GM21447 (cell line): ENCODE data around the gene EXOSC3.

Source experiments
- ATAC-seq: cut with Tn5 transposase; IDR thresholded peaks from one replicate; pipeline ENCODE4 v1.9.1; 2021; ENCODE audit not compliant: unreplicated experiment

EXOSC3 gene

DNA sequence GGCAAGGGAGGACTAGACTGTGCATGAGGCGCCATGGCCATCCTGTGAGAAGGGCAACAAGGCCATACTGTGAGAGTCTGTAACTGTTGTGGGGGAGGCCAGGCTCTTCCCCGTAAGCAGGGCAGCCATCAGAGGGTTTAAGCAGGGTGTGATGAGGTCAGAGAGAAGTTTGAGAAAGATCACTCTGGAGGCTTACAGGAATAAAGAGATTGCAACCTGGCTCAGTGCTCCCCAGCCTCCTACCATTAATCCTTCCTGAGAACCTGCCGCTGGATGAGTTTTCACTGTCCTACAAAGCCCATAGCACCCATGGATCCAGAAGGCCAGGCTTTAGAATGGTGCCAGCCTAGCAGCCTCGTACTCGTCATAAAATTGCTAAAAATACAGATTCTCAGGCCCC lies 45.6 kb downstream of the EXOSC3 start:
- no peak for ATAC-seq

GRCh38 chr9:37732952-37733351 lies 51.9 kb downstream of the EXOSC3 start:
- no peak for ATAC-seq

GRCh38 chr9:37732086-37732741 lies 52.6 kb downstream of the EXOSC3 start:
- ATAC-seq = no peak

DNA sequence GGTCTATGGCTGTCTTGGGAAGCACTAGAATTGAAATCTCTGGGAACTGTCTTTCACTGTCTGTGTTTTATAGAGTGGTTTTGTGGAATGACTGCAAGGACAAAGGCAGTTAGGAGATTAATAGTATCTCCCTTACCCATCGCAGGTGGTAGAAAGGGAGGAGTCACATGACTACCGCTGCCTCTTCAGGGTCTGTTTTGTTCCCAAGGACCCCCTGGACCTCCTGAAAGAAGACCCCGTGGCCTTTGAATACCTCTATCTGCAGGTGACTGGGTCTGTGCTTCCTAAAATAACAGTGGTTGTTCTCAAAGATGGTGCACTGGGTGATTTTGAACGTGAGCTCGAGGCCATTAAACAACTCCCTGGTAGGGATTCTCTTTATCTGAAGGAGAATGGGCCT lies 54.0 kb downstream of the EXOSC3 start:
- no peak for ATAC-seq

GRCh38 chr9:37730256-37730655 lies 54.6 kb downstream of the EXOSC3 start:
- ATAC-seq = no peak
